A673 (cell line): ENCODE data around the gene EYS. TPM values are rescaled to one million over a fixed set of nuclear protein-coding genes. Genes with fewer than 3 reads are reported as not detected.

Experiments used
- BruUV-seq: library from RNA; stranded (reverse); fragments of 400-500 nt; replicated peaks from 2 replicates; lab custom pipeline; 2021; lab: Mats Ljungman, UMichigan
- CTCF ChIA-PET: fragments of 300-600 bp; sonication (Branson Sonifier 250); formaldehyde crosslinking; loops from one replicate; lab custom pipeline; 2022; ENCODE audit warnings: antibody characterized with exemption; lab: Charles Lee
- POLR2A ChIA-PET: fragments of 300-600 bp; sonication (Branson Sonifier 250); formaldehyde crosslinking; loops from one replicate; lab custom pipeline; 2022; ENCODE audit warnings: antibody characterized with exemption; ENCODE audit not compliant: low non-redundant PET; lab: Charles Lee
- DNase-seq: peaks from one replicate; pipeline ENCODE4 v3.0.0-alpha.2; 2015; ENCODE audit warnings: low spot score
- H3K27ac ChIP-seq: fragments of 200-600 bp; sonication (generic); 2 replicates; pipeline ENCODE4 v1.5.1; 2016; ENCODE audit warnings: mixed run types, low read depth, mild to moderate bottlenecking, mixed read lengths, antibody characterized with exemption, low read length; ENCODE audit not compliant: poor library complexity, severe bottlenecking
- H3K27me3 ChIP-seq: fragments of 200-600 bp; sonication (generic); replicated peaks from 2 replicates; pipeline ENCODE4 v1.6.1; 2017; ENCODE audit warnings: mixed run types, low read depth, mild to moderate bottlenecking, mixed read lengths, antibody characterized with exemption, low read length; ENCODE audit not compliant: insufficient read depth, poor library complexity
- H3K36me3 ChIP-seq: fragments of 200-600 bp; sonication (generic); 2 replicates; pipeline ENCODE4 v1.6.1; 2016; ENCODE audit warnings: mixed run types, mild to moderate bottlenecking, mixed read lengths, antibody characterized with exemption, low read length; ENCODE audit not compliant: insufficient read depth, poor library complexity, severe bottlenecking
- H3K4me1 ChIP-seq: fragments of 200-600 bp; sonication (generic); 2 replicates; pipeline ENCODE4 v1.6.1; 2017; ENCODE audit warnings: mixed run types, mild to moderate bottlenecking, mixed read lengths, antibody characterized with exemption, low read length; ENCODE audit not compliant: insufficient read depth, poor library complexity, severe bottlenecking
- H3K4me3 ChIP-seq: fragments of 200-600 bp; sonication (generic); 2 replicates; pipeline ENCODE4 v1.5.1; 2016; ENCODE audit warnings: low read depth, mixed run types, mild to moderate bottlenecking, mixed read lengths, low read length; ENCODE audit not compliant: poor library complexity, severe bottlenecking
- H3K9me3 ChIP-seq: fragments of 200-600 bp; sonication (generic); 2 replicates; pipeline ENCODE4 v1.6.1; 2016; ENCODE audit warnings: mixed run types, low read depth, mild to moderate bottlenecking, mixed read lengths, antibody characterized with exemption, low read length; ENCODE audit not compliant: poor library complexity, severe bottlenecking
- EZH2 ChIP-seq: fragments of 200-600 bp; sonication (generic); IDR thresholded peaks from 2 replicates; pipeline ENCODE4 v1.6.1; 2017; ENCODE audit warnings: borderline replicate concordance, low read depth, mild to moderate bottlenecking, mixed read lengths, antibody characterized with exemption, low read length; ENCODE audit not compliant: poor library complexity, severe bottlenecking
- intact Hi-C: fragments of 100-400 bp; cut with micrococcal nuclease; formaldehyde crosslinking; loops from one replicate; pipeline ENCODE4 v1.10.0; 2022; ENCODE audit not compliant: unreplicated experiment
- total RNA-seq: library from RNA; stranded (reverse); gene quantifications from 2 replicates; pipeline ENCODE4 v1.2.3, GENCODE V29; 2021
- TF ChIP-seq, protein P1 (sequence below): fragments of 300-800, 200-600 bp; sonication (generic); conservative IDR thresholded peaks from 2 replicates; pipeline ENCODE4 v1.5.1; 2017; ENCODE audit warnings: low read depth, mild to moderate bottlenecking, antibody characterized with exemption, low read length, moderate library complexity, mixed read lengths

The EYS gene
- total RNA-seq, 1 experiment from 2014 or later, result 0.47 TPM

- ChIA-PET POLR2A (no interaction called here), CTCF (no interaction called here)
- Histone ChIP-seq H3K9me3 (peaks cover 7% of the 10 kb centered on the region), H3K4me1 (no peaks in the 10 kb centered on the region), H3K27me3 (no peaks in the 10 kb centered on the region), H3K27ac (no peak overlapping the region), H3K4me3 (no peak overlapping the region), H3K36me3 (no peaks in the 10 kb centered on the region)
- TF ChIP-seq, protein P1, sequence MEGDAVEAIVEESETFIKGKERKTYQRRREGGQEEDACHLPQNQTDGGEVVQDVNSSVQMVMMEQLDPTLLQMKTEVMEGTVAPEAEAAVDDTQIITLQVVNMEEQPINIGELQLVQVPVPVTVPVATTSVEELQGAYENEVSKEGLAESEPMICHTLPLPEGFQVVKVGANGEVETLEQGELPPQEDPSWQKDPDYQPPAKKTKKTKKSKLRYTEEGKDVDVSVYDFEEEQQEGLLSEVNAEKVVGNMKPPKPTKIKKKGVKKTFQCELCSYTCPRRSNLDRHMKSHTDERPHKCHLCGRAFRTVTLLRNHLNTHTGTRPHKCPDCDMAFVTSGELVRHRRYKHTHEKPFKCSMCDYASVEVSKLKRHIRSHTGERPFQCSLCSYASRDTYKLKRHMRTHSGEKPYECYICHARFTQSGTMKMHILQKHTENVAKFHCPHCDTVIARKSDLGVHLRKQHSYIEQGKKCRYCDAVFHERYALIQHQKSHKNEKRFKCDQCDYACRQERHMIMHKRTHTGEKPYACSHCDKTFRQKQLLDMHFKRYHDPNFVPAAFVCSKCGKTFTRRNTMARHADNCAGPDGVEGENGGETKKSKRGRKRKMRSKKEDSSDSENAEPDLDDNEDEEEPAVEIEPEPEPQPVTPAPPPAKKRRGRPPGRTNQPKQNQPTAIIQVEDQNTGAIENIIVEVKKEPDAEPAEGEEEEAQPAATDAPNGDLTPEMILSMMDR, result no peak
- TF ChIP-seq EZH2, result no peak
- intact Hi-C loops, result no loop called here
- BruUV-seq, result no TSS peak
- peak; percentile 1 for DNase-seq
Measured at GRCh38 chr6:65709099-65709830, 2.2 kb upstream of the EYS start.

- Histone ChIP-seq H3K9me3 (peaks cover 7% of the 10 kb centered on the region), H3K36me3 (no peaks in the 10 kb centered on the region), H3K27me3 (no peaks in the 10 kb centered on the region), H3K27ac (no peak overlapping the region), H3K4me1 (no peaks in the 10 kb centered on the region), H3K4me3 (no peak overlapping the region)
- POLR2A ChIA-PET, result no interaction called here
- DNase-seq, result no peak
- no TSS peak for BruUV-seq
- CTCF ChIA-PET, result no interaction called here
- intact Hi-C loops, result no loop called here
- TF ChIP-seq EZH2, result no peak
- TF ChIP-seq, protein P1, result no peak
Measured at GRCh38 chr6:65708162-65708561, 1.1 kb upstream of the EYS start.

DNA sequence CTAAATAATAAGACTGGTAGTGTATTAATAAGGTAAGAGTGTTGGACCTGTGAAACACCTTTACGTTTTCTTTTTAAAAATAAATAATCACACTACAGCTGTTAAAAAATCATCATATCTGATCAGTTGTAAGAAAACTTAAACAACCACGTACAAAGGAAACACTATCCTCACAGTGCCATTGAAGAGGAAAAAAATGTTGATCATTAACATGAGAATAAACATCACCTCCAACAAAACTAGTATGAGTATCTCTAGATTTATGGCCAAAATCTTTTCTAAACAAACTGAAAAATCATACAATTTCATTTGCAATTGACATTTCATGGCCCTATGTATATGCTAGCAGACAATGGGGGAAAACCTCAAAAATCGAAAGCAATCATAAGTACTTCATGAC, 590 bp downstream of the EYS start:
- H3K36me3 ChIP-seq, result no peaks in the 10 kb centered on the region
- H3K4me1 ChIP-seq, result no peaks in the 10 kb centered on the region
- ChIA-PET POLR2A (no interaction called here), CTCF (no interaction called here)
- no peaks in the 10 kb centered on the region for H3K27me3 ChIP-seq
- DNase-seq, result no peak
- no peak overlapping the region for H3K4me3 ChIP-seq
- H3K9me3 ChIP-seq, result peaks cover 7% of the 10 kb centered on the region
- no TSS peak for BruUV-seq
- intact Hi-C loops, result no loop called here
- H3K27ac ChIP-seq, result no peak overlapping the region
- TF ChIP-seq EZH2, result no peak
- TF ChIP-seq, protein P1, result no peak
